Mesenchymal stem cell (in vitro differentiated cells and primary cell): ENCODE measurements around the gene LUZP2.

Experiments used
- DNase-seq: peaks from one replicate; pipeline ENCODE4 v3.0.0-alpha.2; 2013
- H2AFZ ChIP-seq: one replicate; pipeline ENCODE4 v1.6.1; 2013; ENCODE audit warnings: low read depth, mild to moderate bottlenecking, control low read depth, inconsistent platforms, low read length, moderate library complexity
- H2AK5ac ChIP-seq: 2 replicates; pipeline ENCODE4 v1.6.1; 2013; ENCODE audit warnings: low read length, moderate library complexity, mild to moderate bottlenecking, inconsistent platforms; ENCODE audit not compliant: severe bottlenecking
- H2BK120ac ChIP-seq: one replicate; pipeline ENCODE4 v1.6.1; 2013; ENCODE audit warnings: low read depth, mild to moderate bottlenecking, inconsistent platforms, low read length, moderate library complexity
- H2BK12ac ChIP-seq, 2 experiments: one replicate each; pipeline ENCODE4 v1.6.1; 2013; ENCODE audit warnings: inconsistent platforms in 2 of 2, low read length in 2 of 2, mild to moderate bottlenecking in 2 of 2, moderate library complexity in 2 of 2, control low read depth in 1 of 2
- H2BK15ac ChIP-seq: one replicate; pipeline ENCODE4 v1.6.1; 2013; ENCODE audit warnings: mild to moderate bottlenecking, low read depth, inconsistent platforms; ENCODE audit not compliant: poor library complexity, severe bottlenecking
- H2BK5ac ChIP-seq: 2 replicates; pipeline ENCODE4 v1.6.1; 2013; ENCODE audit warnings: low read depth, mild to moderate bottlenecking, low read length, control low read depth, inconsistent platforms; ENCODE audit not compliant: poor library complexity, severe bottlenecking
- H3K14ac ChIP-seq, 2 experiments: one replicate each; pipeline ENCODE4 v1.6.1; 2013; ENCODE audit warnings: inconsistent platforms in 2 of 2, low read length in 2 of 2, control low read depth in 1 of 2, mild to moderate bottlenecking in 1 of 2, moderate library complexity in 1 of 2
- H3K18ac ChIP-seq, 2 experiments: one replicate each; pipeline ENCODE4 v1.6.1; 2013; ENCODE audit warnings: inconsistent platforms in 2 of 2, low read length in 2 of 2, control low read depth in 1 of 2, low read depth in 1 of 2, mild to moderate bottlenecking in 1 of 2
- H3K23ac ChIP-seq, 2 experiments: one replicate each; pipeline ENCODE4 v1.6.1; 2013; ENCODE audit warnings: inconsistent platforms in 2 of 2, low read length in 2 of 2, mild to moderate bottlenecking in 2 of 2, moderate library complexity in 2 of 2, control low read depth in 1 of 2
- H3K27ac ChIP-seq: 2 replicates; pipeline ENCODE4 v1.5.1; 2013; ENCODE audit warnings: mild to moderate bottlenecking, moderate library complexity, low read length, control low read depth, inconsistent platforms; ENCODE audit not compliant: poor library complexity, severe bottlenecking
- H3K27me3 ChIP-seq, 2 experiments: 2 replicates each; pipeline versions ENCODE4 v1.6.1 to v1.7.0; 2013; ENCODE audit warnings: low read length in 2 of 2, mild to moderate bottlenecking in 2 of 2, moderate library complexity in 2 of 2, control low read depth in 1 of 2, inconsistent platforms in 1 of 2; ENCODE audit not compliant: control insufficient read depth in 1 of 2, insufficient read depth in 1 of 2
- H3K36me3 ChIP-seq, 2 experiments: 2 replicates each; pipeline versions ENCODE4 v1.6.1 to v1.7.0; 2013; ENCODE audit warnings: low read length in 2 of 2, control low read depth in 1 of 2, inconsistent platforms in 1 of 2, low read depth in 1 of 2, mild to moderate bottlenecking in 1 of 2; ENCODE audit not compliant: insufficient read depth in 2 of 2, control insufficient read depth in 1 of 2
- H3K4ac ChIP-seq, 2 experiments: one replicate each; pipeline ENCODE4 v1.6.1; 2013; ENCODE audit warnings: inconsistent platforms in 2 of 2, low read length in 2 of 2, mild to moderate bottlenecking in 2 of 2, moderate library complexity in 2 of 2, control low read depth in 1 of 2, low read depth in 1 of 2
- H3K4me1 ChIP-seq: 2 replicates; pipeline ENCODE4 v1.6.1; 2013; ENCODE audit warnings: low read depth, low read length, control low read depth; ENCODE audit not compliant: control insufficient read depth, insufficient read depth
- H3K4me2 ChIP-seq: 2 replicates; pipeline ENCODE4 v1.6.1; 2013; ENCODE audit warnings: low read length, mild to moderate bottlenecking, inconsistent platforms; ENCODE audit not compliant: poor library complexity, severe bottlenecking
- H3K4me3 ChIP-seq, 2 experiments: 2 replicates each; pipeline versions ENCODE4 v1.5.1 to v1.7.0; 2013; ENCODE audit warnings: low read length in 2 of 2, mild to moderate bottlenecking in 2 of 2, control low read depth in 1 of 2, low read depth in 1 of 2; ENCODE audit not compliant: insufficient read depth in 1 of 2
- H3K79me1 ChIP-seq: replicated peaks from 2 replicates; pipeline ENCODE4 v1.6.1; 2013; ENCODE audit warnings: mild to moderate bottlenecking, control low read depth, low read length, inconsistent platforms; ENCODE audit not compliant: poor library complexity, severe bottlenecking
- H3K9ac ChIP-seq: 2 replicates; pipeline ENCODE4 v1.7.0; 2013; ENCODE audit warnings: mild to moderate bottlenecking, low read length, moderate library complexity
- H3K9me3 ChIP-seq: 2 replicates; pipeline ENCODE4 v1.7.0; 2013; ENCODE audit warnings: mild to moderate bottlenecking, low read length; ENCODE audit not compliant: control insufficient read depth
- H4K8ac ChIP-seq: one replicate; pipeline ENCODE4 v1.6.1; 2013; ENCODE audit warnings: inconsistent platforms, mild to moderate bottlenecking, low read length, moderate library complexity
- H4K91ac ChIP-seq: one replicate; pipeline ENCODE4 v1.6.1; 2013; ENCODE audit warnings: mild to moderate bottlenecking, low read length, inconsistent platforms
- WGBS: methylation state at CpG from one replicate; pipeline ENCODE4 v1.1.7; 2013; ENCODE audit warnings: mixed read lengths; 5-methylcytosine and 5-hydroxymethylcytosine counted together

LUZP2 gene

GRCh38 chr11:25038131-25038530, 541.3 kb downstream of the LUZP2 start:
- Histone ChIP-seq H2BK12ac (no peak overlapping the region), H4K8ac (no peak overlapping the region), H3K4me2 (no peak overlapping the region), H2AFZ (no peak overlapping the region), H3K23ac (no peak overlapping the region), H2BK5ac (no peak overlapping the region), H4K91ac (no peak overlapping the region), H2BK120ac (no peak overlapping the region), H3K79me1 (no peaks in the 10 kb centered on the region), H3K18ac (no peak overlapping the region), H3K27ac (no peak overlapping the region), H3K9ac (no peak overlapping the region), H3K36me3 (no peaks in the 10 kb centered on the region), H3K14ac (no peak overlapping the region), H3K4ac (no peak overlapping the region), H2BK15ac (no peak overlapping the region), H3K4me1 (no peaks in the 10 kb centered on the region), H2AK5ac (no peak overlapping the region), H3K4me3 (no peak overlapping the region), H3K9me3 (peaks cover 3% of the 10 kb centered on the region), H3K27me3 (no peaks in the 10 kb centered on the region)
- no peak for DNase-seq

- H3K23ac ChIP-seq = no peak overlapping the region
- H4K91ac ChIP-seq = no peak overlapping the region
- DNase-seq = no peak
- no peak overlapping the region for H3K9ac ChIP-seq
- no peaks in the 10 kb centered on the region for H3K36me3 ChIP-seq
- no peak overlapping the region for H3K14ac ChIP-seq
- H2AK5ac ChIP-seq = no peak overlapping the region
- 100% methylated on average over 2 of the region's 2 CpGs for WGBS
- no peak overlapping the region for H4K8ac ChIP-seq
- no peak overlapping the region for H2BK5ac ChIP-seq
- no peak overlapping the region for H3K18ac ChIP-seq
- H2BK12ac ChIP-seq = no peak overlapping the region
- no peak overlapping the region for H2BK120ac ChIP-seq
- no peak overlapping the region for H3K4me2 ChIP-seq
- H3K79me1 ChIP-seq = no peaks in the 10 kb centered on the region
- H3K4ac ChIP-seq = no peak overlapping the region
- H3K4me3 ChIP-seq = no peak overlapping the region
- no peak overlapping the region for H2BK15ac ChIP-seq
- H3K27ac ChIP-seq = no peak overlapping the region
- H3K27me3 ChIP-seq = no peaks in the 10 kb centered on the region
- no peaks in the 10 kb centered on the region for H3K4me1 ChIP-seq
- peaks cover 3% of the 10 kb centered on the region for H3K9me3 ChIP-seq
- H2AFZ ChIP-seq = no peak overlapping the region
Measured at GRCh38 chr11:25039165-25039564, 542.3 kb downstream of the LUZP2 start.

GRCh38 chr11:25048632-25049031, 551.8 kb downstream of the LUZP2 start:
- WGBS = 91% methylated on average over 1 of the region's 1 CpG

GRCh38 chr11:25052844-25053243, 556.0 kb downstream of the LUZP2 start:
- H2BK5ac ChIP-seq = no peak overlapping the region
- H3K4me3 ChIP-seq = no peak overlapping the region
- H3K36me3 ChIP-seq = no peaks in the 10 kb centered on the region
- H3K4me1 ChIP-seq = no peaks in the 10 kb centered on the region
- H3K9me3 ChIP-seq = no peaks in the 10 kb centered on the region
- no peak overlapping the region for H4K91ac ChIP-seq
- H3K14ac ChIP-seq = no peak overlapping the region
- H2BK12ac ChIP-seq = no peak overlapping the region
- no peak overlapping the region for H2BK120ac ChIP-seq
- H2AFZ ChIP-seq = no peak overlapping the region
- no peak overlapping the region for H3K18ac ChIP-seq
- no peak overlapping the region for H2AK5ac ChIP-seq
- DNase-seq = no peak
- no peak overlapping the region for H2BK15ac ChIP-seq
- H3K79me1 ChIP-seq = no peaks in the 10 kb centered on the region
- H3K27me3 ChIP-seq = no peaks in the 10 kb centered on the region
- no peak overlapping the region for H3K9ac ChIP-seq
- no peak overlapping the region for H3K23ac ChIP-seq
- no peak overlapping the region for H4K8ac ChIP-seq
- H3K27ac ChIP-seq = no peak overlapping the region
- no peak overlapping the region for H3K4me2 ChIP-seq
- H3K4ac ChIP-seq = no peak overlapping the region

More at GRCh38 chr11:25048632-25049031, 551.8 kb downstream of the LUZP2 start:
- Histone ChIP-seq H3K27me3 (no peaks in the 10 kb centered on the region), H3K23ac (no peak overlapping the region), H3K27ac (no peak overlapping the region), H3K14ac (no peak overlapping the region), H3K4me3 (no peak overlapping the region), H3K4me1 (no peaks in the 10 kb centered on the region), H2AK5ac (no peak overlapping the region), H2BK12ac (no peak overlapping the region), H3K9ac (no peak overlapping the region), H2BK120ac (no peak overlapping the region), H2BK15ac (no peak overlapping the region), H3K18ac (no peak overlapping the region), H3K79me1 (no peaks in the 10 kb centered on the region), H2AFZ (no peak overlapping the region), H3K36me3 (no peaks in the 10 kb centered on the region), H4K91ac (no peak overlapping the region), H3K4ac (no peak overlapping the region), H3K4me2 (no peak overlapping the region), H3K9me3 (no peaks in the 10 kb centered on the region), H2BK5ac (no peak overlapping the region), H4K8ac (no peak overlapping the region)
- DNase-seq = no peak
